Activated gamma-delta T cell (primary cell): ENCODE results near the gene CFAP299.
A peak's percentile ranks its signal among the peaks of the same experiment; 100 is the strongest.
"Not testable (repeated sequence)": the region's sequence is repeated elsewhere in the genome, so short reads cannot be mapped to it uniquely, and the experiment has no call there.

Experiments used
- DNase-seq: peaks from one replicate; lab custom pipeline; 2025; lab: John Stamatoyannopoulos, UW

The CFAP299 gene

DNA sequence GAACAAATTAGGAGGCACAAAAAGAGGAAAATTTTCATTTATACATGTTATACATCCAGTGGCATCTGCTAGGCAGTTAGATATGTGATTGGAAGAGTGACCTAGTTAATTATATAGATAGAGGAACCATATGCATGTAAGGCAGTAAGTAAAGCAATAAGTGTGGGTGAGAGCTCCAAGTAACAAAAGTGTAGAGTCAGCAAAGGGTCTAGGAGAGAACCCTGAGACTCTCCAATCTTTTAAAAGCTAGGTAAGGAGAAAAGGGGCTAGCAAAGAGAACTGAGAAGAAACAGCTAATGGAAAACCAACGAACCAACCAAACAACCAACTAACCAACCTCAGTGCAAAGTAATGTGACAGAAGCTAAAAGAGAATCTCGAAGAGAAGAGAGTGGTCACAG is 3.8 kb upstream of the CFAP299 start:
- DNase-seq = no peak

DNA sequence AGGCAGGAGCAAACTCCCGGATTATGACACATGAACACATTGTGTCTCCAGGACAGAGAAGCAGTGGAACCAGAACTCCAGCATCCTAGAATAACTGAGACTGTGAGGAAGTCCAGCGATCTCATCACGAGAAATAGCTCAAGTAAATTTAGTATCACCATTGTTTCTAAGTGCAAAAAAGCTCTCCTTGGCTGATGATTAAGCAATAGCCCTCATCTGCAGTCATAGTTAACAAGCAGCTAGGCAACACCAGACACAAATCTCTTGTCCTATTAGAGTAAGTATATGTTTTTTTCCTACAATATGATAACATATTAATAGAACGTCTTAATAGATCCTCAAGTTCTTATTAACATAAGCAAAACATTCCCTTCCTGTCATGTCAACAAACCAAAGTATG is 2.4 kb upstream of the CFAP299 start:
- DNase-seq = no peak

DNA sequence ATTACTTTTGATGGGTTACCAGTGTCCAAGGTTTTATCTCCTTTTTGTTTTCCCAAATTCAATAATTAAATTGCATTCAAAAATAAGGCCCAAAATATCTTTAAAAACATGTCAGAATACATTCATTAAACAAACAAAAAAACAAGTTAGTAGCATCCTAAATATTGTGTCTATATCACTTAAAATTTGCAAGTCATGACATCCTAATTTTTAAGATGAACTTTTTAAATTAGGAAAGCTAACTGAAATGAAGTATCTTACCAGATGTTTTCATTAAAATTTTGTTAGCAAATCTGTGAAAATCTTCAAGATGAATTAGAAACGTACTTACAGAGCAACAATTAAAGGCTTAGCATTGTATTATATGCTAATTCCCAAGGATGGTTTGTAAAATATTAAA is 962 bp upstream of the CFAP299 start:
- no peak for DNase-seq

DNA sequence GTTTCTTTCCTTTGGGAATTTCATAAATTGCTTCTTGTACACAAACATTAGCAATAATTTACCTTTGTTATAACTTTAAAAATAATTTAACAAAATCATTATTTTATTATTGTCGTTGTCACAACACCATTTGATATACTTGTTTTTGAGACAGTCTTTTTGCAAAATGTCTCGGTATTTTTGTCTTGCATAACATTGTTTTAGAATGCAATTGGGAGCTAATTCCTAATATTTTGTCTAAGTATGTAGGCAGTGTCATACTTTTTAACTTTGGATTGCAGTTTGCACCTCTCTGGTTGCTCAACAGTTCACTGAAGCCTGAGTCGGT is 340 bp upstream of the CFAP299 start:
- DNase-seq = no peak

DNA sequence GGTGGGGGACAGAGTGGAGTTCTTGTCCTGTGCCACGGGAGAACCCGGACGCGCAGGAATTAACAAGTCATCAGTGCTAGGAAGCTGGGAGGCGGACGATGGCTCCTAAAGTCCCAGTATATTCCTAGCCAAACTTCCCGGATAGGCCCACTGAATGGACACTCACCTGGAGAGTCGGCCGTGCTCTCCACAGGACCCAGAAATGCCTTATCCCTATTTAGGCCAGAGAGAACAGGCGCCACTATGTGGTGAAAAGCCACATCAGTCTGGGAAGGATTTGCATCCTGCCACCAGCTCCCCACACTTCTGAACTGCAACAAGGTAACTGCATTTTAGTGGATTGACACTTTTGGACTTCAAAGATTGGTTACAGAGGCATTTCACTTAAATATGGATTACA is 1.1 kb downstream of the CFAP299 start:
- DNase-seq = no peak

DNA sequence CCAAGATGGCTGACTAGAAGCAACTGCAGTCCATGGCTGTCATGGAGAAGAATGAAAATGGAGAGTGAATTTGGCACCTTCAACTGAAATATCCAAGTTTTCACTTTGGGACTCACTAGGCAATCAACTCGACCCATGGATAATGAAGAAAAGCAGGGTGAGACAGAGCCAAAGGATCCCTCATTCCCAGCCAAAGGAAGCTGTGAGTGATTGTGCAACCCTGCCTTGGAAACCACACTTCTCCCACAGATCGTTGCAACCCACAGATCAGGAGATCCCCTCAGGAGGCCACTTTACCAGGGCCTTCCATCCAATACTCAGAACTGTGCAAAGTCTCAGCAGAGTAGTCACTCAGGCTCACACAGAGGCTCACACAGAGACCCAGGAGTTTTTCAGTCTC is 4.5 kb downstream of the CFAP299 start:
- DNase-seq = no peak

DNA sequence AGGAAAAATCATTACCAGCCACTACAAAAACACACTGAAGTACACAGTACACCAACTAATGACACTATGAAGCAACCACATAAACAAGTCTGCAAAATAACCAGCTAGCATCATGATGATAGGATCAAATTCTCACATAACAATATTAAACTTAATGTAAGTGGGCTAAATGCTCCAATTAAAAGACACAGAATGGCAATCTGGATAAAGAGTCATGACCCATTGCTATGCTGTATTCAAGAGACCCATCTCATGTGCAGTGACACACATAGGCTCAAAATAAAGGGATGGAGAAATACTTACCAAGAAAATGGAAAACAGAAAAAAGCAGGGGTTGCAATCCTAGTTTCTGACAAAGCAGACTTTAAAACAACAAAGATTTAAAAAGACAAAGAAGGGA is 7.2 kb downstream of the CFAP299 start:
- DNase-seq = not testable (repeated sequence)

DNA sequence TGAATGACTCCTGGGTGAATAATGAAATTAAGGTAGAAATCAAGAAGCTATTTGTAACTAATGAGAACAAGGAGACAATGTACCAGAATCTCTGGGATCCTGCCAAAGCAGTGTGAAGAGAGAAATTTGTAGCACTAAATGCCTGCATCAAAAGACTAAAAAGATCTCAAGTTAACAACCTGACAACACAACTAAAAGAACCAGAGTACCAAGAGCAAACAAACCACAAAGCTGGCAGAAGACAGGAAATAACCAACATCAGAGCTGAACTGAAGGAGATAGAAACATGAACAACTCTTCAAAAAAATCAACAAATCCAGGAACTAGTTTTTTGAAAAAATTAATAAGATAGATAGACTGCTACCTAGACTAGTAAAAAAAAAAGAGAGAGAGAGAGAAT is 8.4 kb downstream of the CFAP299 start:
- DNase-seq = no peak

DNA sequence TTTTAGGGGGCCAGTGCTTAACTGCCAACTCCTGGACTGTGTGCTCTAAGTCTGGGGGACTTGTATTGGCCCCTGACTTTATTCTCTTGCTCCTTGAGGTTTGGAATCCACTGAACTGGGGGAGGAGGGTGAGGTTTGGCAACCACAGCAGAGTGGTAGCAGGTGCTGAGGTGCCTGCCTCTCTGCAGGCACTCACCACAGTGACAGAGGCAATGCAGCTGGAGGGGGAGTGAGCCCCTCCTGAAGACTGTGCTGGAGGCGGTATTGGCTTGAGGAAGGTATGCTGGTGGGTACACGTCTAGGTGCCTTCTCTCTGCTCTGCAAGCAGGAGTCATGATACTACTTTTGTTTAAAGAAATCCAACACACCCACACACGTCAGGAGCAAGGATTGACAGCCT is 24.6 kb downstream of the CFAP299 start:
- DNase-seq = no peak

DNA sequence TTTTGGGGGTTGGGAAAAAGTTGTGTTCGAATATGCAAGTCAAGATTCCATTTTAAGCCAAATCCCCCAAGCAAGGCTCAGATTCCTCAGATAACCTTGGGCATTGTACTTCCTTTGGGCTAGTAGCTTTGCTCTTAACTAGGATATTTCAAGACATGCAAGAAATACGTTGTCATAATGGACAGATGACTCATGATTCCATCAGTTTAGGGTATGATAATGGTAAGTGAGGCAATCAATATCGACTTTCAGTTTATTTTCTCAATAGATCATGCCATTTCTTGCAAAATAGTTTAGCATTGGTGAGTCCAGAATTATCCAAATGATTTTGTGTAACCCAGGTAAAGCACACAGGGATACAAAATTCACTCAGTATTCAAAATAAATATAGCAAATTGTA is 25.4 kb downstream of the CFAP299 start:
- no peak for DNase-seq

DNA sequence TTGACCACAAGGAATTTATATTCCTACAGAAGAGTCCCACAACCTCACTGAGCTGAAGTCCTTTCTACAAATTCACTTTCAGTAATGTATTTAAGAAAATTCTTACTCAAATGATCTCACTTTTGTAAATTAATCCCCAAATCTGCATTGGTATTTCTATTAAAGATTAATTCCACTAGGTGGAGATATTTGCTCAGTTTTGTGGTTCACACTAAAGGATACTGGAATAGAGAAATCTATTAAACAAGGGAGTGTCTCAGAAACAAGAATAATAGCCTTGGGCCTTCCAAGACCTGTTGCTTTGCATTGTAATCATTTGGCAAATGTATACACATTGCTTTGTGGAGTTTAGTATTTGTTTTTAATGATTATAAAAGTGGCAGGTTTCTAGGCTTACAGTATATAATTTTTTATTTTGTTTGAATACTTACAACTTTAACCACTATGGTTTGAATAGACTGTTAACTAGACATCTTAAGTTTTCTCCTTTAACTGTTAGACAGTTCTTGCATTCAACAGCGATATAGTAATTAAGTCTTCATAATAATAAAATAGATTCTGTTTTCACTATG is 25.9 kb downstream of the CFAP299 start:
- no peak for DNase-seq

DNA sequence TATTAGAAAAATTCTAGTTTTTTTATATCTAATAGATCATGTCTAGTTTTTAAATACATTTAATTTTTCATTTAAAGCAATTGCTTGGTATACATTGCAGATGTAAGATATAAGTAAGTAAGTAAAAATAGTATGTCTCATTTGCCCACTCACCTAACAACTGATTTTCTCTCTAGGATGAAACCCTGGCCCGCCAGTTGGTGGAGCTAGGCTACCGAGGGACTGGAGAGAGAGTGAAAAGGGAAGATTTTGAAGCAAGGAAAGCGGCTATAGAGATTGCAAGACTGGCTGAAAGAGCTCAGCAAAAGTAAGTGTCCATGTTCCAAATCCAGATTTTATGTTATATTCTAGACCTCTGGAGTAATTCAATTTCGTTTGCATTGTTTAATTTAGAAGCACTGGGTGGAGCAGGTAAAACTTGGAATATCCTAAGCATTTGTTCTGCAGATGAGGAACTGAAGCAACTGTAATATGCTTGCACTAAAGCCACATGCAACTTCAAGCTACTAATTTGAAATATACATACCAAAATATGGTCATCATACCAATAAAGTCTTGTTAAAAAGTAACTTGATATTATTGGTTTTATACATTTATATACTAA is 27.1 kb downstream of the CFAP299 start:
- no peak for DNase-seq

DNA sequence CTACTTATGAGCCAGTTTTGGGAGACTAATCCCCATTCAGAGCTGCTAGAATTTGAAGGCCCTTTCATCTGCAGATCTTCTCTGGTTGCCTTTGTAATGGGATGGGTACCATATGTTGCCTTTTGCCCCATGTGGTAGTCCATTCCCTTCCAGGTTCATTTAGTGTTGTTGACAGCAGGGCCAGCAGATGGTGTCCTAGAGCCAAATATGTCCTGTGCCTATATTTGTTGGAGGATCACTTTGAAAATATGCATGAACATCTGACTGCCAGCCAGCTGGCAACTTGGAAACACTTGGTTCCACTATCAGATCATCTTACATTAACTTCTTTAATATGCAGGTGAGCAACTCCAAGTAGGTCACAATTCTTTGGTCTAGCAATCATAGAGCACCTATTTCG is 30.4 kb downstream of the CFAP299 start:
- DNase-seq = no peak

DNA sequence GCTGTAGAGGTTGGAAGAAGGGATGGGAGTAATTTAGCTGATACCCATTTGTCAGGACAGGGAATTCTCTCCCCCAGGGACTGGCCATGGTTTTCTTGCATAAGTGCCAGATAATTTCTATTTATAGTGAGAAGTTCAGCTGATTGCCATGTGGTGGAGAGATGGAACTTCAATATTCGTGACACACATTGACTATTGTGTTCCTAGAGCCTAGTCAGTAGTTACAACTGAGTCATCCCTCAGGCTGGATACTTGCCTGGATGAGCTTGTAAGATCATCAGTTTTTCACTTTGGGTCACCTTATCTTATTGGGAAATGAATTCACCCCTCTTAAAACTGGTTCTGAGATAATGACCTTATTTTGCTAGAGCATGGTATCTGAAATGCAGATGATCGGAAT is 32.2 kb downstream of the CFAP299 start:
- DNase-seq = no peak

DNA sequence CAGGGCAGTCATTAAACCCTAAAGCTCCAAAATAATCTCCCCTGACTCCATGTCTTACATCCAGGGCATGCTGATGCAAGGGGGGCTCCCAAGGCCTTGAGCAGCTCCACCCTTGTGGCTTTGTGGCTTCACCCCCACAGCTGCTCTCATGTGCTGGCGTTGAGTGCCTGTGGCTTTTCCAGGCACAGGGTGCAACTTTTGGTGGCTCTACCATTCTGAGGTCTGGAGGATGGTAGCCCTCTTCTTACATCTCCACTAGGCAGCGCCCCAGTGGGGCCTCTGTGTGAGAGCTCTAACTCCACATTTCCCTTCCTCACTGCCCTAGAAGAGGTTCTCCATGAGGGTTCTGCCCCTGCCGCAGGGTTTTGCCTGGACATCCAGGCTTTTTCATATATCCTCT is 35.1 kb downstream of the CFAP299 start:
- DNase-seq = no peak

DNA sequence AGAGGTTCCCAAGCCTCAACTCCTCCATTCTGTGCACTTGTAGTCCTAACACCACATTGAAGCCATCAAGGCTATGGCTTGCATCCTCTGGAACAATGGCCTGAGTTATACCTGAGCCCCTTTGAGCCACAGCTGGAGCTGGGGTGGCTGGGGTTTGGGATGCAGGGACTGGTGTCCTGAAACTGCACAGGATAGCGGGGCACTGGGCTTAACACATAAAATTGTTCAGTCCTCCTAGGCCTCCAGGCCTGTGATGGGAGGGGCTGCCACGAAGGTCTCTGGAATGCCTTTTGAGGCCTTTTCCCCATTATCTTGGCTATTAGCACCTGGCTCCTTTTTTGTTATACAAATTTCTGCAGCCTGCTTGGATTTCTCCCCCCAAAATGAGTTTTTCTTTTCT is 35.5 kb downstream of the CFAP299 start:
- DNase-seq = no peak

DNA sequence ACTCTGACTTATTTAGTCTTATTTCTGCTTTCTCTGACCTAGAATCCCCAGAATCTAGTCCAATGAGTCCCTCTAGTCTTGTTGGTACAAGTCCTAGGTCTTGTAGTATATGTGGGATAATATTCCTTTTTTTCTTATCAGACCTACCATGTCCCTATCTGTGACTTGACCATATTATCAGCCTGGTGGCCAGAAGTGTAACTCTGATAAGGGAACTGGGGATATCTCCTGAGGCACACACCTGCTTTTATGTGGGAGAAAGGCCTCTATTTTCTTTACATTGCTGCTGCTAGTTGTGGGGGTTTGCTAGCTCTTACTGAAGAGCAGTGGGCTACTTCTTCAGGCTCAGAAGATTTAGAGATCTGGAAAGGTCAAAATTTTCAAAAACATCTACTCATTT is 38.6 kb downstream of the CFAP299 start:
- no peak for DNase-seq

DNA sequence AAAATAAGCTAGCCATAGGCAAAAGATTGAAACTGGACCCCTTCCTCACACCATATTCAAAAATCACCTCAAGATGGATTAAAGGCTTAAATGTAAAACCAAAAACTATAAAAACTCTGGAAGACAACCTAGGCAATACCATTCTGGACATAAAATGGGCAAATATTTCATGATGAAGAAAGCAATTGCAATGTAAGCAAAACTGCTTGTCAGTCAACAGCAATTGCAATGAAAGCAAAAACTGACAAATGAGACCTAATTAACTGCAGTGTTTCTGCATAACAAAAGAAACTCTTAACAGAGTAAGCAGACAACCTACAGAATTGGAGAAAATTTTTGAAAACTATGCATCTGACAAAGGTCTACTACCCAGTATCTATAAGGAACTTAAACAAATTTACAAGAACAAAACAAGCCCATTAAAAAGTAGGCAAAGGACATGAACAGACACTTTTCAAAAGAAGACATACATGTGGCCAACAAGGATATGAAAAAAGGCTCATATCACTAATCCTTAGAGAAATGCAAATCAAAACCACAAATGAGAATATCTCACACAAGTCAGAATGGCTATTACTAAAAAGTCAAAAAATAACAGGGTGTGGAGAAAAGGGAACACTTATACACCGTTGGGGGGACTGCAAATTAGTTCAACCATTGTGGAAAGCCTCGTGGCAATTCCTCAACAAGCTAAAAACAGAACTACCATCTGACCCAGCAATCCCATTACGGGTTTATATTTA is 46.7 kb downstream of the CFAP299 start:
- DNase-seq = no peak

DNA sequence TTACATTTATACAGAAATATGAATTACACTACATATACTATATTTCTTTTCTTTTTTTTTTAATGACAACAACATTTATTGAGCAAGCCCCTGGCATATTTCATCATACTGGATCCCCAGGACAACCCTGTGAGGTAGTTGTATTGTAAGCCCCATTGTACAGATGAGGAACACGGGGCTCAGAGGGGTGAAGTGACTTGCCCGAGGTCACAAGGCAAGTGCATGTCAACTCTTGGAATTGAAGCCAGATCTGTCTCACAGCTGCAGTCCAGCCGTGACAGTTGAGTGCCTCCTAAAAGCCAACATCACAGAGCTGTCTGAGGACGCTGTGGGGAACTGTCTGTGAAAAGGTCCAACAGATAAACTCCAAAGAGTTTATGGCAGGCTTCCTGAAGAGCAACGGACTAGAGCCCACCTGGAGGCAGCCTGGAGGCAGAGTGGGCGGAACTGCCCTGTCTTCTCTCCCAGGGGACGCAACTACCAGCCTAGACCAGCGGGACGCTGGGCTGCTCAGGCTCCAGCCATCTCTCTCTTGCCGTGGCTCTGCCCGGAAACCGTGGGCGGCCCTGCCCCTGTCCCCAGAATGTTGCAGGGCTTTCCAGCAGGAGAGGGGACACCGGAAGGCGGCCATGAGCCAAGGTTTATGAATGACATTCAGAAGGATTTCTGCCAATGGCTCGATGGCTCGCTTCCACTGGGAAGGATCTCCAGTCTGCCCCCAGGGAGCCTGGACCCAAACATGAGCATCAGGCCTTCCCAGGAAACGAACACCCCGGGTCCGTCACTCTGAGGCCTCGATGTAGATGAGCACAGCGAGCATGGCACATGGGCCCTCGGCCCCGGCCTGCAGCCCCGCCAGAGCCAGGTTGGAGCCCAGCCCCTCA is 50.1 kb downstream of the CFAP299 start:
- no peak for DNase-seq

DNA sequence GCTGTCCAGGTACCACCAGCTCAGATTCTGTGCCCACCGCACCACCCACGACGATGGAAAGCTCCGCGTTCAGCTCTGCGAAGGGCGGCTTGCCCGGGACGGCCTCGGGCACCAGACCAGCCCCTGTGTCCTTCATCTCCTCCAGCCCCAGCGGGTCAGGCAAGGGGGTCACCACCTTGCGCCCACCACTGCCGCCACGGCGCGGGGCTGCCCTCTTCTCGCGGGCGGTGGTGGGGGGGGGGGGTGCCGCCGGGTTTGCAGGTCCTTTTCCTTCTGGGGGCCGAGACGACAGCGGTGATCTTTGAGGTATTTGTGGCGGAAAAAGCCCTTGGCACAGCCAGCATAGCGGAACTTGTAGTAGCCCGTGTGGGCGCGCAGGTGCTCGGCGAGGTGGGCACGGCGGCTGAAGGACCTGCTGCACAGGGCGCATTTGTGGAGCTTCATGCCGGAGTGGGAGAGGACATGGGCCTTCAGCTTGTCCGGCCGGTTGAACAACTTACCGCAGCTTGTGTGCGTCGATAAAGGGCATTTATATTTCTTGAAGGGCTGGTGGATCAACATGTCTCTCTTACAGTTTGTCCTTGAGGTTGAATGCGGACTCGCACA is 50.9 kb downstream of the CFAP299 start:
- peak; percentile 12 for DNase-seq

DNA sequence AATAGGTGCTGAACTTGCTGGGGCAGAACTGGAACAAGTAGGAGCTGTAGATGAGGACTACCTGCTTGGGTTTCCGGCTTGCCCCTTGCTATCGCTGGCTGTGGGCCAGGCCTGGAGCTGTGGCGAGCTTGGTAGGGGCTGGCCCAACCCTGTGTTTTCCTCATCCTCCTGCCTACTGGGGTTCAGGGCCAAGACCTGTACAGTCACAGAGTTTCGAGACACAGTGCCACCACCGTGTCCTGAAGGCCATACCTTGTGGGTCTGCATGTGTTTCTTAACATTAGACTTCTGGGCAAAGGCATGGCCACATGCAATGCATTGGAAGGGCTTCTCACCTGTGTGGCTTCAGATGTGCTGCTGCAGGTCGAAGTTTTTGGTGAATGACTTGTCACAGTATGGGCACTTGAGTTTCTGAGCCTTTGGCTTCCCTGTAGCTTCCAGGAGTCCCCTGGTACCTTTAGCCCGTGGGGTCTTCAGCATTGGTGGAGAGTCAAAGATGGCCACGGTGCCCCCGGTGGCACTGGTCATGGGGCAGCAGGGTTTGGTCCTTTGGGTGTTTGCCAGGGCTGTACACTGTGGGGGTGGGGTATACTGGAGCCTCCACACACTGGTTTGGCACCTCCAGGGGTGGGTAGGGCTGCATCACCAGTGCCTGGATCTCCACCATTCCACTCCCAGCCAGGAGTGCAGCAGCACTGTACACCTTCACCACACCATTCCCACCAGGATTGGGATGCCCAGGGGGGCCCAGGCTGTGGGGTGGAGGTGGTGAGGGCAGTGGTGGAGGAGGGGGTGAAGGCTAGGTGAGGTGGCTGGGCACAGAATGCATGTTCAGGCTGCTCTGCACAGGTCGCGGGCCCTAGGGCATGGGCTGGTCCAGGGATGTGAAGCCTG is 52.1 kb downstream of the CFAP299 start:
- no peak for DNase-seq

DNA sequence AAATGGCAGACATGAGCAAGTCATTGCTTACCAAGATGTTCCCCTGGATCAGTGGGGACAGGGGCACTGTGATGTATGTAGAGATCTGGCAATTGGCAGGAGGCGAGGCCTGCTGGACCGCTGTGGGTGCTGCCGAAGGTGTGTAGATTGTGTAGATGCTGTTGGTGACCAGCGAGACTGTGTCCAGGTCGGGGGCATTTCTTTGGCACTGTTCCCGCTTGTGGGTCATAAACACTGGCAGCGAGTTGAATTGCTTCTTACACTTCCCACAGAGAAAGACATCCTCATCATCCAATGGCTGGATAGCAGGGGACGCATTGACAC is 52.7 kb downstream of the CFAP299 start:
- DNase-seq = no peak
